Stimulated activated CD4-positive, alpha-beta T cell treated with anti-CD3 and anti-CD28 coated beads, Interleukin-15, amount 100 ng/mL, for 1 hour (primary cell): Measurements from ENCODE around the gene PRR35.

Experiments used
- DNase-seq, 2 donors: peaks; one replicate each; pipeline ENCODE4 v3.0.0-alpha.2; 2020; ENCODE audit warnings: low read depth in 1 of 2, low spot score in 1 of 2

Gene PRR35

GRCh38 chr16:546909-547770, 13.1 kb upstream of the PRR35 start:
- DNase-seq = peak in 1 of 2 donors; percentile 47

DNA sequence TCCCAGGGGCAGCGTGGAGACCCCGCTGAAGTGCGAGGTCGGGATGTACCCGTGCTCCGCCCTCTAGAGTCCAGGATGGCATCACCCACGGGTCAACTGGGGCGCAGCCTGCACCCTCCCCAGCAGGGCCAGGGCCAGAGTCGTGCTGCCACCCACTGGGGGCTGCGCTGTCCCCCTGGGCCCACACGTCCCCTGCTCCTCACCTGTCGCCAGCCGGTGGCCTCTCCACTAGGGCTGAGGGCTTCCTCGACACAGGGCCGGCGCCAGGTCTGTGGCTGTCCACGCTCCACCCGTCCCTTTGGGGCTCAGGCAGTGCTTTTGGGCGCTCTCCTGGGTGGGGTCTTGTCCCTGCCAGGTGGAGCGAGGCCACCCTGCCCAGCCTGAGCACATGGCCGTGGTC, 11.6 kb upstream of the PRR35 start:
- DNase-seq = no peak

- no peak for DNase-seq
Observed at GRCh38 chr16:549544-550263, 10.5 kb upstream of the PRR35 start.

DNA sequence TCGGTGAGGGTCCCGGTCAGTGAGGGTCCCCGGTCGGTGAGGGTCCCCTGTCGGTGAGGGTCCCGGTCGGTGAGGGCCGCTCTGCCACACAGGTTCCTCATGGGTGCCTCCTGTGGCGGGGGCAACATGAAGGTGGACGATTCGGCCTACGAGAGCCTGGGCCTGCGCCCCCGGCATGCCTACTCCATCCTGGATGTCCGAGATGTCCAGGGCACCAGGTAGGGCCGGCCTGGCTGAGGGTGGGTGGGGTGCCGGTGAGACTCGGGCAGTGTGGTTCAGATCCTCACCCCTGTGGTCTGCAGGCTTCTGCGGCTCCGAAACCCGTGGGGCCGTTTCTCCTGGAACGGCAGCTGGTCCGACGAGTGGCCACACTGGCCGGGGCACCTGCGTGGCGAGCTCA, 9.0 kb upstream of the PRR35 start:
- no peak for DNase-seq

DNA sequence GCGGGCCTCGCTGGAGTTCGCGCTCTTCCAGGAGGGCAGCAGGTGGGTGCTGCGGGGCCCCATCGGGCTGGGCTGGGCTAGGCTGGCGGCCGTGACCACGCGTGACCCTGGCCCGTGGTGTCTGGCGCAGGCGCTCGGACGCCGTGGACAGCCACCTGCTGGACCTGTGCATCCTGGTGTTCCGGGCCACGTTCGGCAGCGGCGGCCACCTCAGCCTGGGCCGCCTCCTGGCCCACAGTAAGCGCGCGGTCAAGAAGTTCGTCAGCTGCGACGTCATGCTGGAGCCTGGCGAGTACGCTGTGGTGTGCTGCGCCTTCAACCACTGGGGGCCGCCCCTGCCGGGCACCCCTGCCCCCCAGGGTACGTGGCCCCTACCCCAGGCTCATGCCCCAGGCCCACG, 8.0 kb upstream of the PRR35 start:
- DNase-seq = no peak

GRCh38 chr16:553601-554296, 6.4 kb upstream of the PRR35 start:
- no peak for DNase-seq

GRCh38 chr16:554297-554621, 5.9 kb upstream of the PRR35 start:
- DNase-seq = no peak

DNA sequence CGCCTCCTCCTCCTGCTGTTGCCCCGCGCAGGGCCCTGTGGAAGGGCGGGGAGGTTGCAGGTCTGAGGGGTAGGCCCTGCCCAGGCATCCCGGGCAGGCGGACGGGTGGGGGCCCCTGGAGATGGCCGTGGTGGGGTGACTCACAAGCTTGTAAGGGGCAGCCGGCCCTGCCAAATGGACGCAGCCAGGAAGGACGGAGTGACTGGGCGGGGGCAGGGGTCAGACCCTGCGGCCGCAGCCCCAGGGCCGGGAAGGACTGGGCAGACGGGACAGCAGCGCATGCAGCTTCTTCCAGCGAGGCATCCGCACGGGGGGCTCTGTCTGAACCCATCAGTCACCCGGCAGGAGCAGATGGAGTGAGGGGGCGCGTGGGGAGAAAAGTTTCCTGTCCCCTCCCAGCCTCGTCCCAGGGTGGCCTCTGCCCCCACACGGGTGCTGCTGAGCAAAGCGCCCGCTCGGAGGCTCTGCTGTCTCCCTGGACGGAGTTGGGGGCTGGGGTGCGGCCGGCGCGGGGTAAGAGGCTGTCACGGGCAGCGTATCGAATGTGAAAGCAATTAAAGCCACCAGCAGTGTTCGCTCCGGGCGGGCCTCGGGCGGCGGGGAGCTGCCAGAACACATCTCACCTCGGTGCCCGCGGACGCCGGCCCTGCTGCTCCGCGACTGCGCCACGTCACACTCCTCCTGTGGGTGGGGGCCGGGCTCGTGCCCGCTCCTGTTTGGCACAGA, 5.4 kb upstream of the PRR35 start:
- no peak for DNase-seq

DNA sequence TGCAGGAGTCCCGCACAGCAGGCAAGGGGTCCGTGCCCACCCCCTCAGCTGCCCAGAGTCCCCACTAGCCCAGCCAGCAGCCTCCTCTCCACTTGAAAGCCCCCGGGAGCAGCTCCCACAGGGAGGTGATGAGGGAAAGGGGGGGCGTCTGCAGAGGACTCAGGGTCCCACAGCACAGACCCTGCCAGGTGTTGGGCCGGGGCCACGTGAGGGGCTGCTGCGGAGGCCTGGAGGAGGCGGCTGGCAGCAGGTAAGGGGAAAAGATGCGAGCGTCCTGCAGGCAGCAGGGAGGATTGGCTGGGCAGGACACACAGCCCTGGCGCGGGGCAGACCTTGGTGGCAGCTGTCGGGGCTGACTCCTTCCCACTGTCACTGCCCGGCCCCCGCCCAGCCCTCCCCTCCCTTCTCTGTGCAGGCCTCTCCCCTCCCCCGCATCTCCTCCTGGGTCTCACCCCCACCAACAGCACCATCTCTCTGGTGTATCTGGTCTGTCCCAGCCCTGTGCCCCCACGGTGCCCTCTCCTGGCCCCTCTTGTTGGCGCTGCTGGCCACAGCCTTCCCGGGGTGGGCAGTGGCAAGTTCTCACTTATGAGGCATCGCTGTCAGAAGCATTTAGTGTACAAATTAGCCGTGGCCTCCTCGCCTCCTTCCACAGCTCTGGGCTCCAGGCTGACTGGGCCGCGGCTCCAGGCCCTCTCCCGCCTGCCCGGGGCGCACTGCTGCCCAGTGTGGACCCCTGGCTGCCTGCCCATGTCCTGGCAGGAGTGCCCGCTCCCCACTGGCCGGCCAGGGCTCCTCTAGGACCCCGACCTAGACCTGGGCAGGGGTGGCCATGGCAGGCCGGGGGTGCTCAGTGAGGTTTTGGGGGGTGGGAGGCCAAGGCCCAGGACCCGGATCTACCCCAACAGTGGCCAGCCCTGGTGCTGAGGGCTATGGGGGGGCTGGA, 4.4 kb upstream of the PRR35 start:
- no peak for DNase-seq

DNA sequence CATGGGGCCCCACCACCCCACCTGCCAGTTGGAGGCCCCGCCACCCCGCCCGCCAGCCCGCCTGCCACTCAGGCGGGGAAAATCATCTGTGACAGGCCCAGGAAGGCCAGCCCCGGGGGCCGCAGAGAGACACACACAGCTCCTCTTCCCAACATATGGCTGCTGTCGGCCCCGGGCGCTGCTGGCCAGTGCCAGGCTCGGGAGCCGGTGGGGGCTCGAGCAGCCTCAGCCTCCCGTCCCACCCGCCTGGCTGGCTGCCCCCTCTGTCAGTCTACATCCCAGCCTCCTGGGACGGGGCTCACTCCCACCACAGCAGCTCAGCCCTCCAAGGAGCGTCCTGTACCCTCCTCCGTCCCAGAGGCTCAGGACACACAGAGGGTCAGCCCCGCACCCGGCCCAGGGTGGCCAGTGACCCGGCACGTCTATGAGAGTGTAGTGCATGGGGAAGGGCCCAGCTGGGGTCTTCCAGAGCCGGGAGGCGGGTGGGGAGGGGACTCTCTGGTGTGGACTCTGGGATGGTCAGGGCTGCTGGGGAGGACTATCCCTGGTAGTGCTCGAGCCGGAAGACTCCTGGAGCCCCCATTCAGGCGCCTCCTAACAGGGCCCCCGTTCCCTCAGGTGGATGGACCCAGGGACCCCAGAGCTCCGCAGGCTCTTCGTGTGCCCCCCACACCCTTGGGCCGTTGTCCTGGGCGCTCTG, 3.6 kb upstream of the PRR35 start:
- no peak for DNase-seq

DNA sequence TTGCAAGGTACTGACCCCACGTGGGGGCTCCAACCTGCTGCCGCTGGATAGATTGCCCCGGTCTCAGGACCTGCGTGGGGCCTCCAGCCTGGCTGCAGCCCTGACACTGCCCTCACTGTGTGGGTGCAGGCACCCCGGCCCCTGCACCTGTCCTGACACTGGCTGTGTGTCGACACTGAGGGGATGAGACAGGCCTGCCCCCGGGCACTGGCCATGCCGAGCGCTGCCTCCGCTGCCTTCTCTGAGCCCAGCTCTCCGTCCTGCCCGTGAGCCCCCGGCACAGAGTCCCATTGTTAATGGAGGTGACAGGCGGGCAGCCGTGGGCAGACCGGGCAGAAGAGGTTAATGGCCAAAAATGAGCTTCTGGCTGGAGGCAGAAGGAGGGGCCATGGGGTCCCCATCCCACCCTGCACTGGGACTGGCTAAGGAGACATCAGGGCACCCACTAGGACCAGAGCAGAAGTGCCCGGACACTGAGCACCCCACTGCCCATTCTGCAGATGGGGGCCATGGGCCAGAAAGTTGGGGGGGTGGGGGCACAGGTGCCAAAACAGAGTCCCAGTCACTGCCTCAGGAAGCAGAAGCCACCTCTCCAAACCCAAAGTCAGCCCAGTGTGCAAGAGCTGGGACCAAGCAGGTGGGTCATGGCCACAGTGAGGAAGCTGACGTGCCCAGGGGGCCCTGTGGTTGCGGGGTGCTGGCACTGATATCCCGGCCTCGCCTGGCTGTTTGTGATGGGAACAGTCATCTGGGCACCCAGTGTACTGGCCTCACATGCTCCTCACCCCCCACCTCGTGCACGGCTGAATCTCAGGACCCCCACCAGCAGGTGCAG, 2.5 kb upstream of the PRR35 start:
- no peak for DNase-seq

GRCh38 chr16:558298-559020, 1.7 kb upstream of the PRR35 start:
- DNase-seq = no peak

- no peak for DNase-seq
Observed at GRCh38 chr16:559021-559380, 1.2 kb upstream of the PRR35 start.

DNA sequence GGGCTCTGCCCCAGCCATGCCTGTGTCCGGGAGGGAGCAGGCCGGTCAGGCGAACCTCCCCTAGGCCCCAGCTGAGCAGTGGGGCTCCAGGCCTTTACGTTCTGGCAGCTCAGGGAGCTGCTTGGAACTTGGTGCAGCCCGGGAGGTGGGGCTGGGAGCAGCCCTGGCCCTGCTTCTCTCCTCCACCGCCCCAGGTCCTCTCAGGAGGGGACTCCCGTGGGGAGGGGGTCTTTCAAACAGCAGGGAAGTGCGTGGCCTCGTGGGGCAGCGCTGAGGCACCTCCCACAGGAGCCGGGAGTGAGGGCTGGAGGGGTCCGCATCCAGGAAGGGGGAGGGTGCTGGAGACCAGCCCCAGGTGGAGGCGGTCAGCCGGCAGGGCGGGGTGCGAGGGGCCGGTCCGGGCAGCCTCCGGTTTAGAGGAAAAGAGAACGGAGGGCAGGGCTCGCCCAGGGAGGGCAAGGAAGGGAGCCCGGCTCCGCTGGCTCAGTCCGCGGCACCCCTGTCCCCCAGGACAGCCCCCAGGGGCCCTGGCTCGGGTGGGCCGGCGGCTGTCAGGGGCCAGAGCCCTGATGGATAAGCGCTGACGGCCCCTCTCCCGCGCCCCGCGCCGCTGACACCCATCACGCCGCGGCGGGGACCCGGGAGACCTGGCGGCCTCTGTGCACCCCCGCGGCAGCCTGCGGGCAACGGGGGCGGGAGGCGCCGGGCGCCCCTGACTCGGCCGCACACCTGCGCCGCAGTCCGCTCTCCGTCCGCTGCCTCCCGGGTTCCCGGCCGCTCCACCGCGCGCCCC, 587 bp upstream of the PRR35 start:
- no peak for DNase-seq

GRCh38 chr16:560701-561412, 663 bp downstream of the PRR35 start:
- DNase-seq = no peak

DNA sequence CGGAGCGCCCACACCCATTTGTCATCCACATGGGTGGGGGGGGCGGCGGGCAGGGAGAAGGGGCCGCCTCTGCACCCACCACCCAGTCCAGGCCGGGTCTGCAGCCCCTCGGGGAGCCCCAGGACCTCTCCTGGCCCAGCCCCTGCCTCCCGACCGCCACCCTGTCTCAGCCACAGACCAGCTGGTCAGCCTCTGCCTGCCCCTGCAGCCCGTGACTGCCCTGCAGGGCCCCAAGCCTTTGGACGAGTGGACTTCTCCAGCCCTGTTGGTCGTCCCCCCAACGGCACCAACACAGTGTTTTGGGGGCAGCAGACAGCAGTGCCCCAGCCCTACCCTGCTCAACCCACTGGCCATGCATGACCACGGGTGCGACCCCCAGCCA, 1.2 kb downstream of the PRR35 start:
- no peak for DNase-seq
